Epithelial cell of proximal tubule (primary cell): ENCODE data around the gene CENPC. TPM values are rescaled to one million over a fixed set of nuclear protein-coding genes. Genes with fewer than 3 reads are reported as not detected.

Experiments
- DNase-seq: peaks from one replicate; pipeline ENCODE4 v3.0.0-alpha.2; 2011; ENCODE audit warnings: low read depth
- H3K4me3 ChIP-seq: 2 replicates; pipeline ENCODE4 v1.5.1; 2011; ENCODE audit warnings: low read depth, mild to moderate bottlenecking, low read length
- total RNA-seq: library from RNA; depleted of rRNA; stranded (reverse); fragments of >200 nt; gene quantifications from 2 replicates; pipeline ENCODE4 v1.2.3, GENCODE V29; 2015
- TF ChIP-seq, protein P1 (sequence below): conservative IDR thresholded peaks from 2 replicates; pipeline ENCODE4 v1.5.1; 2012; ENCODE audit warnings: low read depth, mild to moderate bottlenecking, low read length

Gene CENPC
- total RNA-seq, 1 donor from 2014 or later = 11.5 TPM

DNA sequence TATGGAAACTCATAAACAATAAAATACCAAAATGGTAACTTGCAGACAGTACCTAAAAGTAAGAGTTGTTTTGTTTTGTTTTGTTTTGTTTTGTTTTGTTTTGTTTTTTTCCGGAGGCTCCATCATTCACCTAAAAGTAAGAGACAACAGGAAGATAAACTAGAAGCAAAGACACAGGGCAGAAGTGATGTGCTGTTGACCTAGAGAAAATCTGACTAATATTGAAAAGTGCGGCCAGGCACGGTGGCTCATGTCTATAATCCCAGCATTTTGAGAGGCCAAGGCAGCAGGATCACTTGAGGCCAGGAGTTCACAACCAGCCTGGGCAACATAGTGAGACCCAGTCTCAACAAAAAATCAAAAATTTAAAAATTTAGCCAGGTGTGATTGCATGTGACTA, 5.6 kb upstream of the CENPC start:
- no peak overlapping the region for H3K4me3 ChIP-seq
- no peak for DNase-seq
- TF ChIP-seq, protein P1, sequence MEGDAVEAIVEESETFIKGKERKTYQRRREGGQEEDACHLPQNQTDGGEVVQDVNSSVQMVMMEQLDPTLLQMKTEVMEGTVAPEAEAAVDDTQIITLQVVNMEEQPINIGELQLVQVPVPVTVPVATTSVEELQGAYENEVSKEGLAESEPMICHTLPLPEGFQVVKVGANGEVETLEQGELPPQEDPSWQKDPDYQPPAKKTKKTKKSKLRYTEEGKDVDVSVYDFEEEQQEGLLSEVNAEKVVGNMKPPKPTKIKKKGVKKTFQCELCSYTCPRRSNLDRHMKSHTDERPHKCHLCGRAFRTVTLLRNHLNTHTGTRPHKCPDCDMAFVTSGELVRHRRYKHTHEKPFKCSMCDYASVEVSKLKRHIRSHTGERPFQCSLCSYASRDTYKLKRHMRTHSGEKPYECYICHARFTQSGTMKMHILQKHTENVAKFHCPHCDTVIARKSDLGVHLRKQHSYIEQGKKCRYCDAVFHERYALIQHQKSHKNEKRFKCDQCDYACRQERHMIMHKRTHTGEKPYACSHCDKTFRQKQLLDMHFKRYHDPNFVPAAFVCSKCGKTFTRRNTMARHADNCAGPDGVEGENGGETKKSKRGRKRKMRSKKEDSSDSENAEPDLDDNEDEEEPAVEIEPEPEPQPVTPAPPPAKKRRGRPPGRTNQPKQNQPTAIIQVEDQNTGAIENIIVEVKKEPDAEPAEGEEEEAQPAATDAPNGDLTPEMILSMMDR = no peak

DNA sequence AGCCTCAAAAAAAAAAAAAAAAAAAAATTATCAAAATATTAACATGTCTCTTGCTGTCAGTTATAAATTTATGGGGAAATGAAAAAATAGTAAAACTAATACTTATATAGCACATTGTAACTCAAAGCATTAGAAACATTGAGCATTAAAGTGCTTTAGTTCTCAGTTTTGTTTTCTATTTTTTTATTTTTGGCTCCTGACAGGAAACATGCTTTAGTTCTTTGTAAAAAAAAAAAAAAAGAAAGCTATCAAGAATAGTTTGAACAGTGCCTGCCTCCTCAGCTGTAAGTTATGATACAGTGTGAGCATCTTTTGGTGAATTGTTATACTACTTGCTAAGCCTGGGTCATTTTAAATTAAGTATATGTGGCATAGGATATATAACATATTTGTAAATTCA, 5.1 kb upstream of the CENPC start:
- no peak for DNase-seq
- H3K4me3 ChIP-seq = no peak overlapping the region
- TF ChIP-seq, protein P1 = no peak

DNA sequence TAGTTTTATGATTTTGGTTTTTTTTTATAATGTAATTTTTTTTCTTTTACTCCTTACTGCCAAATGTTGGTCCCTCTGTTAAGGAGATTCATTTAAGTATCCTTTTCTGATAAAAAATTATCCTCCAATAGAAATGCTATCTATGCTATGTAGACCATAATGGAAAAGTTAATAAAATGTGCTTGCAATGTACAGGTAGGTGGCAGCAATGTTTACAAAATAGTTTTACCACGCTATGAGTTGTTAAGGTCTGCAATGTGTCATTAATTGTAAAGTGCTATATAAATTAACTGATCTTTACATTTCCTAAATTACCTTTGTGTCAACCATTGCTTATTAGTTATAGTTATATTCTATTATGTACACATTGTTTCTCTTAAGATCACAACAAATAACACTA, 3.8 kb upstream of the CENPC start:
- TF ChIP-seq, protein P1 = peak; percentile 50
- DNase-seq = no peak
- no peak overlapping the region for H3K4me3 ChIP-seq

DNA sequence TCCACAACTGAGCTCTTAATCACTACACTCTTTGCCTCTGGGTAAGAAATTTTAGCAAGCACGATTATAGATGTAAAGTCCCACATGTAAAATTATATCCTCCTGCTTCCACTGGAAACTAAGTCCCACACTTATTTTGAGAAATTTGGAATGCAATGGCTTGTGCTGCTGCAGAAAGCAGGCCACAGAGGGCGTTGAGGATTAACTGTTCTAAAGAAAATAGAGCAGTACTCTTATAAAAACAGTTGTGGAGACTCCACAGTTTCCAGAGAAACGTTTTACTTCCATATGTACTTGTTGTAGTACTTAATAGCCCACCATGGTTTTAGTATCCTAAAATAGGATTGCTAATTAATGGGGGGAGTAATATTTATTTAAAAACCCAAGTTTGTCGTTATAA, 1.7 kb upstream of the CENPC start:
- H3K4me3 ChIP-seq = no peak overlapping the region
- DNase-seq = no peak
- TF ChIP-seq, protein P1 = no peak

DNA sequence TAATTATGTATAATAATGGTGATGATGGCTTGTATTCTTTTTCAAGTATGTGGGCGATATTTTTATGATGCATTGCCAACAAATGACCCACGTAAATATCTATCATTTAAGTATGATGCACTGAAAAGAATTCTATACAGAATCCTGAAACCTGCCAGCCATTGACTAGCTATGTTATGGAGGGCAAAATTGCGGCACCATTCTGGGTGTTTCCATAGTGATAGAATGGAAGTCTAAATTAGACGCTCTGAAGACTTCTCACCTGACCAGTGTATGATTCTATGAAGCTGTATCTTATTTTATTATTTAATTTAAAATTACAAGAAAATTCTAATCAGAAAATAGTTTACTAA, 677 bp upstream of the CENPC start:
- TF ChIP-seq, protein P1 = no peak
- peak overlapping the region; percentile 86 for H3K4me3 ChIP-seq
- no peak for DNase-seq

DNA sequence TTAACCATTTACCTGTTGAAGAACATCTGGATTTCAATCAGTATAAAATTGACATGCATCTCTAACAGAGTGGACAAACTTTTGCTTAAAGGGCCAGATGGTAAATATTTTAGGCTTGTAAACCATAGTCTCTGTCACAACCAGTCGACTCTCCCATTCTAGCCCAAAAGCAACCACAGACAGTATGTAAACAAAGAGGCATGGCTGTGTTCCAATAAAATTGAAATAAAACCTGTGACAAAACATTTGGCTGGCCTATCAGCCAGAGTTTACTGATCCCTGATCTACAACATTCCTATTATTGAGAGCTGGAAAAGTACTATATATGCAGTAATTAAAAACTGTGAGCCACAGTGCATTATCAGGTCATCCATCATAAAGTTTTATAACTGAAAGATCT, 3.2 kb downstream of the CENPC start:
- TF ChIP-seq, protein P1 = no peak
- H3K4me3 ChIP-seq = no peak overlapping the region
- DNase-seq = no peak

DNA sequence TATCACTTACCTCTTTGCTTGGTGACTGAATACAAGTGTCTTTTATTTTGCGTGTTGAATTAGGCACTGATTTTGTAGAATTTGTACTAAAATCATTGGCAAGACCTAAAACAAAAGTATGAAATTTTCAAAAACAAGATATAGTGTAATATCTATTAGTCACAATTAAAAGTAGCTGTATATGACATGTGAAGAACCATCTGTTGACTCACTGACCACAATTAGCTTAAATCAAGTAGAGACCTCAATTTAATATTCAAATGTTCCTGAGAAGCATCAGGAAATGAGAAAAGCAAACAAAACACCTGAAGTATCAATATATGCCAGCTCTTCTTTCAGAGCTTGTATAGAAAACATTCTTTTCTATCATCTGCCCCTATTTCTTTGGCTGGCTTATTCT, 5.5 kb downstream of the CENPC start:
- TF ChIP-seq, protein P1 = no peak
- DNase-seq = no peak
- no peak overlapping the region for H3K4me3 ChIP-seq
